H1 (cell line): ENCODE results near the gene MTMR6. TPM values are rescaled to one million over a fixed set of nuclear protein-coding genes. Genes with fewer than 3 reads are reported as not detected.

Experiments
- JUN ChIP-seq: IDR thresholded peaks from 2 replicates; pipeline ENCODE4 v1.6.1; 2011; ENCODE audit warnings: low read depth, mild to moderate bottlenecking, improper control_type of control experiment, low read length
- RFX5 ChIP-seq: IDR thresholded peaks from 2 replicates; pipeline ENCODE4 v1.6.1; 2011; ENCODE audit warnings: low read depth, low read length, improper control_type of control experiment, borderline replicate concordance
- SUZ12 ChIP-seq: fragments of 200-600 bp; sonication (generic); IDR thresholded peaks from 2 replicates; pipeline ENCODE4 v1.6.1; 2012; ENCODE audit warnings: mild to moderate bottlenecking, inconsistent platforms, low read length, moderate library complexity, mixed read lengths
- TAF7 ChIP-seq: optimal IDR thresholded peaks from 2 replicates; pipeline ENCODE3; 2011; ENCODE audit warnings: low read depth, mild to moderate bottlenecking, inconsistent platforms, low read length, moderate library complexity, borderline replicate concordance
- polyA plus RNA-seq, 7 experiments: library from polyadenylated mRNA; depleted of rRNA in 3 of 7; stranded (reverse) in 5 of 7; unstranded in 2 of 7; fragments of >200 nt in 5 of 7; fragments of 200-250 nt in 2 of 7; gene quantifications; 1 replicate in 5 of 7; 2 replicates in 1 of 7; 4 replicates in 1 of 7; pipeline versions ENCODE4 v1.2.1 to v1.2.3, GENCODE V29; 2011 to 2013; ENCODE audit warnings: missing spikeins in 2 of 7, mixed read lengths in 2 of 7
- total RNA-seq: library from RNA; stranded (reverse); fragmentation: NEBNext Ultra II Directional; extraction: Animal tissue kit (Norgen Biotek cat#: 25700); gene quantifications from 2 replicates; pipeline ENCODE4 v1.2.1, GENCODE V29; 2021
- TF ChIP-seq, protein P1 (sequence below): fragments of 300-600 bp; sonication (generic); IDR thresholded peaks from 2 replicates; pipeline ENCODE4 v1.7.1; 2012; ENCODE audit warnings: low read length, moderate library complexity, mild to moderate bottlenecking, inconsistent platforms; ENCODE audit not compliant: insufficient replicate concordance
- TF ChIP-seq, protein P2 (sequence below): IDR thresholded peaks from 2 replicates; pipeline ENCODE4 v1.6.1; 2012; ENCODE audit warnings: inconsistent platforms

The MTMR6 gene
- total and polyA plus RNA-seq, 2 of the 8 experiments (the other 6 are each of a cell fraction or from before 2014, with no cell fraction given), result 2.1 to 8.4 TPM

DNA sequence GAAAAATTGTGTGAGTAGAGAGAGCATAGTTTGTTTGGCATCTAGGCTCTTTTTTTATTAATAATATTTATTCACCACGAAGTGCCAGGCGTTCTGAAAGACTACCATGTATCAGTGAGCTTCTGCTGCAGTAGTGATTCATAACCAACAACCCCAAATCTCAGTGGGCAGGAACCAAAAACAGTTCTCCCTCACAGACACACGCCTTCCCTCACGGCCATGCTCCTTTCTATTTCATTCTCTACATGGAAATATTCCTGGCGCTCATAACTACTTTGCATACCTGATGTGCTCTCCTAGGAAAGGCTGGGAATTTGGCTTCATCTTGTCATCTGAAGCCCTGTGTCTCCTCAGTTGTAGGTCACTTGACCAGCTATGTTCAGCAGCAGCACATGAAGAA lies 88.6 kb downstream of the MTMR6 start (continued):
- TF ChIP-seq, protein P1, sequence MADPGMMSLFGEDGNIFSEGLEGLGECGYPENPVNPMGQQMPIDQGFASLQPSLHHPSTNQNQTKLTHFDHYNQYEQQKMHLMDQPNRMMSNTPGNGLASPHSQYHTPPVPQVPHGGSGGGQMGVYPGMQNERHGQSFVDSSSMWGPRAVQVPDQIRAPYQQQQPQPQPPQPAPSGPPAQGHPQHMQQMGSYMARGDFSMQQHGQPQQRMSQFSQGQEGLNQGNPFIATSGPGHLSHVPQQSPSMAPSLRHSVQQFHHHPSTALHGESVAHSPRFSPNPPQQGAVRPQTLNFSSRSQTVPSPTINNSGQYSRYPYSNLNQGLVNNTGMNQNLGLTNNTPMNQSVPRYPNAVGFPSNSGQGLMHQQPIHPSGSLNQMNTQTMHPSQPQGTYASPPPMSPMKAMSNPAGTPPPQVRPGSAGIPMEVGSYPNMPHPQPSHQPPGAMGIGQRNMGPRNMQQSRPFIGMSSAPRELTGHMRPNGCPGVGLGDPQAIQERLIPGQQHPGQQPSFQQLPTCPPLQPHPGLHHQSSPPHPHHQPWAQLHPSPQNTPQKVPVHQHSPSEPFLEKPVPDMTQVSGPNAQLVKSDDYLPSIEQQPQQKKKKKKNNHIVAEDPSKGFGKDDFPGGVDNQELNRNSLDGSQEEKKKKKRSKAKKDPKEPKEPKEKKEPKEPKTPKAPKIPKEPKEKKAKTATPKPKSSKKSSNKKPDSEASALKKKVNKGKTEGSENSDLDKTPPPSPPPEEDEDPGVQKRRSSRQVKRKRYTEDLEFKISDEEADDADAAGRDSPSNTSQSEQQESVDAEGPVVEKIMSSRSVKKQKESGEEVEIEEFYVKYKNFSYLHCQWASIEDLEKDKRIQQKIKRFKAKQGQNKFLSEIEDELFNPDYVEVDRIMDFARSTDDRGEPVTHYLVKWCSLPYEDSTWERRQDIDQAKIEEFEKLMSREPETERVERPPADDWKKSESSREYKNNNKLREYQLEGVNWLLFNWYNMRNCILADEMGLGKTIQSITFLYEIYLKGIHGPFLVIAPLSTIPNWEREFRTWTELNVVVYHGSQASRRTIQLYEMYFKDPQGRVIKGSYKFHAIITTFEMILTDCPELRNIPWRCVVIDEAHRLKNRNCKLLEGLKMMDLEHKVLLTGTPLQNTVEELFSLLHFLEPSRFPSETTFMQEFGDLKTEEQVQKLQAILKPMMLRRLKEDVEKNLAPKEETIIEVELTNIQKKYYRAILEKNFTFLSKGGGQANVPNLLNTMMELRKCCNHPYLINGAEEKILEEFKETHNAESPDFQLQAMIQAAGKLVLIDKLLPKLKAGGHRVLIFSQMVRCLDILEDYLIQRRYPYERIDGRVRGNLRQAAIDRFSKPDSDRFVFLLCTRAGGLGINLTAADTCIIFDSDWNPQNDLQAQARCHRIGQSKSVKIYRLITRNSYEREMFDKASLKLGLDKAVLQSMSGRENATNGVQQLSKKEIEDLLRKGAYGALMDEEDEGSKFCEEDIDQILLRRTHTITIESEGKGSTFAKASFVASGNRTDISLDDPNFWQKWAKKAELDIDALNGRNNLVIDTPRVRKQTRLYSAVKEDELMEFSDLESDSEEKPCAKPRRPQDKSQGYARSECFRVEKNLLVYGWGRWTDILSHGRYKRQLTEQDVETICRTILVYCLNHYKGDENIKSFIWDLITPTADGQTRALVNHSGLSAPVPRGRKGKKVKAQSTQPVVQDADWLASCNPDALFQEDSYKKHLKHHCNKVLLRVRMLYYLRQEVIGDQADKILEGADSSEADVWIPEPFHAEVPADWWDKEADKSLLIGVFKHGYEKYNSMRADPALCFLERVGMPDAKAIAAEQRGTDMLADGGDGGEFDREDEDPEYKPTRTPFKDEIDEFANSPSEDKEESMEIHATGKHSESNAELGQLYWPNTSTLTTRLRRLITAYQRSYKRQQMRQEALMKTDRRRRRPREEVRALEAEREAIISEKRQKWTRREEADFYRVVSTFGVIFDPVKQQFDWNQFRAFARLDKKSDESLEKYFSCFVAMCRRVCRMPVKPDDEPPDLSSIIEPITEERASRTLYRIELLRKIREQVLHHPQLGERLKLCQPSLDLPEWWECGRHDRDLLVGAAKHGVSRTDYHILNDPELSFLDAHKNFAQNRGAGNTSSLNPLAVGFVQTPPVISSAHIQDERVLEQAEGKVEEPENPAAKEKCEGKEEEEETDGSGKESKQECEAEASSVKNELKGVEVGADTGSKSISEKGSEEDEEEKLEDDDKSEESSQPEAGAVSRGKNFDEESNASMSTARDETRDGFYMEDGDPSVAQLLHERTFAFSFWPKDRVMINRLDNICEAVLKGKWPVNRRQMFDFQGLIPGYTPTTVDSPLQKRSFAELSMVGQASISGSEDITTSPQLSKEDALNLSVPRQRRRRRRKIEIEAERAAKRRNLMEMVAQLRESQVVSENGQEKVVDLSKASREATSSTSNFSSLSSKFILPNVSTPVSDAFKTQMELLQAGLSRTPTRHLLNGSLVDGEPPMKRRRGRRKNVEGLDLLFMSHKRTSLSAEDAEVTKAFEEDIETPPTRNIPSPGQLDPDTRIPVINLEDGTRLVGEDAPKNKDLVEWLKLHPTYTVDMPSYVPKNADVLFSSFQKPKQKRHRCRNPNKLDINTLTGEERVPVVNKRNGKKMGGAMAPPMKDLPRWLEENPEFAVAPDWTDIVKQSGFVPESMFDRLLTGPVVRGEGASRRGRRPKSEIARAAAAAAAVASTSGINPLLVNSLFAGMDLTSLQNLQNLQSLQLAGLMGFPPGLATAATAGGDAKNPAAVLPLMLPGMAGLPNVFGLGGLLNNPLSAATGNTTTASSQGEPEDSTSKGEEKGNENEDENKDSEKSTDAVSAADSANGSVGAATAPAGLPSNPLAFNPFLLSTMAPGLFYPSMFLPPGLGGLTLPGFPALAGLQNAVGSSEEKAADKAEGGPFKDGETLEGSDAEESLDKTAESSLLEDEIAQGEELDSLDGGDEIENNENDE, result no peak
- TF ChIP-seq JUN (no peak), SUZ12 (no peak), RFX5 (no peak), TAF7 (no peak)
- TF ChIP-seq, protein P2, sequence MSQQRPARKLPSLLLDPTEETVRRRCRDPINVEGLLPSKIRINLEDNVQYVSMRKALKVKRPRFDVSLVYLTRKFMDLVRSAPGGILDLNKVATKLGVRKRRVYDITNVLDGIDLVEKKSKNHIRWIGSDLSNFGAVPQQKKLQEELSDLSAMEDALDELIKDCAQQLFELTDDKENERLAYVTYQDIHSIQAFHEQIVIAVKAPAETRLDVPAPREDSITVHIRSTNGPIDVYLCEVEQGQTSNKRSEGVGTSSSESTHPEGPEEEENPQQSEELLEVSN, result no peak
- TF ChIP-seq, all 59 proteins: peak for 0
